ENCODE data around the gene KCNK17.

- TF ChIP-seq CTCF (IDR thresholded peaks at IDR 0.05): no peak
- no peak for TF ChIP-seq POLR2AphosphoS5 (IDR thresholded peaks at IDR 0.05)
Measured at GRCh38 chr6:39339096-39339867, 25.1 kb upstream of the KCNK17 start.
